Measurements from ENCODE around the gene TLL1. TPM values are rescaled to one million over a fixed set of nuclear protein-coding genes. Genes with fewer than 3 reads are reported as not detected.

Gene TLL1
- total RNA-seq, 4 donors from 2014 or later: 4.2 to 20.4 (median 8.4) TPM

DNA sequence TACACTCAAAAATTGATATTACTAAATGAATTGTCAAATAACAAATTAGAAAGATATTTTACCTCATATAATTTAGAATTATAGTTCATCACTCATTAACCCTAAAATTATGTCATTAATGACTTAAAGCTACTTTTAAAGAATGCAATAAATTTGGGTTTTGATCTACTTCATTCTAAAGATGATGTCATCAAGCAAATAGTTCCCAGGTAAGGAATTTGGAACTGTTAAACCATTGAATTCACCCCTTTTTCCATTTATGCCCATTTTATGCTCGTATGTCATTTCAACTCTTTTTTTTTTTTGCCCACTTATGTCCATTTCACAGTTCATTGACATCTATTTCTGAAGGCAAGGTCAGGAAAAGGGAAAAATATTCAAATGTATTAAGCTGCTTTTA, 135.5 kb downstream of the TLL1 start:
- Histone ChIP-seq H3K9me3 (no peaks in the 10 kb centered on the region), H3K4me1 (no peaks in the 10 kb centered on the region), H3K27ac (no peak overlapping the region), H3K27me3 (no peaks in the 10 kb centered on the region), H3K36me3 (no peaks in the 10 kb centered on the region), H3K4me3 (no peak overlapping the region)
- WGBS, 2 donors: 79 to 80% methylated on average over 1 of the region's 1 CpG
- TF ChIP-seq POLR2A (IDR thresholded peaks at IDR 0.05) (no peak), EP300 (IDR thresholded peaks at IDR 0.05) (no peak)
- TF ChIP-seq, protein P1, sequence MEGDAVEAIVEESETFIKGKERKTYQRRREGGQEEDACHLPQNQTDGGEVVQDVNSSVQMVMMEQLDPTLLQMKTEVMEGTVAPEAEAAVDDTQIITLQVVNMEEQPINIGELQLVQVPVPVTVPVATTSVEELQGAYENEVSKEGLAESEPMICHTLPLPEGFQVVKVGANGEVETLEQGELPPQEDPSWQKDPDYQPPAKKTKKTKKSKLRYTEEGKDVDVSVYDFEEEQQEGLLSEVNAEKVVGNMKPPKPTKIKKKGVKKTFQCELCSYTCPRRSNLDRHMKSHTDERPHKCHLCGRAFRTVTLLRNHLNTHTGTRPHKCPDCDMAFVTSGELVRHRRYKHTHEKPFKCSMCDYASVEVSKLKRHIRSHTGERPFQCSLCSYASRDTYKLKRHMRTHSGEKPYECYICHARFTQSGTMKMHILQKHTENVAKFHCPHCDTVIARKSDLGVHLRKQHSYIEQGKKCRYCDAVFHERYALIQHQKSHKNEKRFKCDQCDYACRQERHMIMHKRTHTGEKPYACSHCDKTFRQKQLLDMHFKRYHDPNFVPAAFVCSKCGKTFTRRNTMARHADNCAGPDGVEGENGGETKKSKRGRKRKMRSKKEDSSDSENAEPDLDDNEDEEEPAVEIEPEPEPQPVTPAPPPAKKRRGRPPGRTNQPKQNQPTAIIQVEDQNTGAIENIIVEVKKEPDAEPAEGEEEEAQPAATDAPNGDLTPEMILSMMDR (IDR thresholded peaks at IDR 0.05): no peak
- DNase-seq (ENCODE audit: low spot score in 2 of 2): no peak

DNA sequence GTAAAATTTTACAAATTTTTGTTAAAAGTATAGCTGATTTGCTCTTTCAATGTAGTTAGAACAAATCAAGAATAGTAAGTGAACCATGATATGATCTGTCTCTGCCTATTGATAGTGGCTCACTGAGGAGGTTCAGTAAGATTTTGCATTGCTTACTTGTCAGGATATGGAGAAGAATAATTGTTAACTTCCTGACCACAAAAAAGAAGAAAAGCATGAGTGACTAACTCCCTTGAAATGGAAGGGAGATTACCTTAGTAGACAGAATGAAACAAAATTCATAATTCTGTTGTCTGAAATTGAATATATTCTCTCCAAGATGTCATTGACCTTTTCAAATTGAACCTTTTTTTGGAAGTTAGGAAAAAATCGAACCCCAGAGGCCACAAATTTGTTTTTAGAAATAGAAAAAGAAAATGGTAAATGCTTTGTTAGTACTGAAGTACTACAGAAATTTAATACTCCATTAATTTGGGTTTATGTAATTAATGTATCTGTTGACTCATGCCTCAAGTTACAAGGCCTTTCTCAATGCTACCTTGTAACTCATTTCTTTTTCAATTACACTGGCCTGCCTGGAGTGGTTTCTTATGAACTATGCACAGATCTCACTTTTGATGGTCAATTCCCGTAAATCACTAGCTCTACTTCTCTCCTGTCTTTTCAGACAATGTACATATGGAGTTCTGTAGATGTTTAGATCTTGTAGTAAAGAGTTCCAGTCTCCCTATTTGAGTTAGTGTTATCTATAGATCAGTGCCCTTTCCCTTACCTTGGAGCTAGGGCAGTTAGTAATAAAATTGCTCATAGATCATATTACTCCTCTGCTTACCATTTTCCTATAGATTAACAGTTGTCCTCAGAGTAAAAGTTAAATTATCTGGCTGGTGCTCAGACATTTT, 139.3 kb downstream of the TLL1 start:
- no peaks in the 10 kb centered on the region for H3K36me3 ChIP-seq
- no peak for DNase-seq (ENCODE audit: low spot score in 2 of 2)
- no peaks in the 10 kb centered on the region for H3K9me3 ChIP-seq
- H3K27me3 ChIP-seq: no peaks in the 10 kb centered on the region
- H3K4me1 ChIP-seq: no peaks in the 10 kb centered on the region
- H3K27ac ChIP-seq: no peak overlapping the region
- 73 to 76% methylated on average over 2 of the region's 2 CpGs for WGBS, 2 donors
- TF ChIP-seq POLR2A (IDR thresholded peaks at IDR 0.05) (no peak), EP300 (IDR thresholded peaks at IDR 0.05) (no peak)
- TF ChIP-seq, protein P1 (IDR thresholded peaks at IDR 0.05): no peak
- H3K4me3 ChIP-seq: no peak overlapping the region

DNA sequence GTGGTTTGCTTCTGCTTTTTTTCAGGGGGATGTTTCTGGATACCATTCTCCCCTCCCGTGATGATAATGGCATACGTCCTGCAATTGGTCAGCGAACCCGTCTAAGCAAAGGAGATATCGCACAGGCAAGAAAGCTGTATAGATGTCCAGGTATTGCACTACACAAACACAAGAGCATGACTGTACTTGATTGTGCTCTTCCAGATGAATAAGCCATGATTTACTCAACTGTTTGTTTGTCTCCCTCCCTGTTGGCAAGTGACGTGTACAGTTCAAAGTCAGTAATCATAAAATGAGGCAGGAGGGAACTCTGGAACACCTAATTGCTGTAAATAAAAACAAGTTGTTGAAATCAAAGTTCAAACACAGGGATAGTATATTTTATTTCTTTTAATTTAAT, 141.4 kb downstream of the TLL1 start:
- Histone ChIP-seq H3K27me3 (no peaks in the 10 kb centered on the region), H3K9me3 (no peaks in the 10 kb centered on the region), H3K27ac (no peak overlapping the region), H3K4me1 (no peaks in the 10 kb centered on the region), H3K36me3 (no peaks in the 10 kb centered on the region), H3K4me3 (no peak overlapping the region)
- 94 to 95% methylated on average over 6 of the region's 6 CpGs for WGBS, 2 donors
- no peak for TF ChIP-seq POLR2A (IDR thresholded peaks at IDR 0.05)
- no peak for TF ChIP-seq EP300 (IDR thresholded peaks at IDR 0.05)
- TF ChIP-seq, protein P1 (IDR thresholded peaks at IDR 0.05): no peak
- no peak for DNase-seq (ENCODE audit: low spot score in 2 of 2)

DNA sequence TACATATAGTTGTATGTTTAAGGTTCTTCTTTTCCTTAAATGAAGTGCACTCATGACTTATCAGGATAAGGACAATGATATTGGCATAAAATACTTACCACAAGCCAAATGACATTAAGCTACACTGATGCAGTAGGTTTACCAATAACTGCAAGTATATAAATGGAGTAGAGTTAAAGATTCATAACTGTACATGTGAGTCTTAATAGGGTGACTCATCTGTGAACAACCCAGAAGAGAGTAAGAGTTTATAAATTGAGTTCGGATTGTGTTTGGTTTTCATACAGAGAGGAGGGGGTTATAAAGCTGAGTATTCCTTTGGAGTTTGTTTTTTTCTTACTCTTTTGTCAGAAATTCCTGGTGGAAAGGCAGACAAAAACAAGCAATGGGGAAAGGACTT, 144.8 kb downstream of the TLL1 start:
- H3K9me3 ChIP-seq: no peaks in the 10 kb centered on the region
- H3K27ac ChIP-seq: no peak overlapping the region
- H3K4me3 ChIP-seq: no peak overlapping the region
- no peaks in the 10 kb centered on the region for H3K27me3 ChIP-seq
- no peaks in the 10 kb centered on the region for H3K36me3 ChIP-seq
- WGBS, 2 donors: 76 to 77% methylated on average over 1 of the region's 1 CpG
- no peak for DNase-seq (ENCODE audit: low spot score in 2 of 2)
- TF ChIP-seq POLR2A (IDR thresholded peaks at IDR 0.05): no peak
- TF ChIP-seq, protein P1 (IDR thresholded peaks at IDR 0.05): no peak
- TF ChIP-seq EP300 (IDR thresholded peaks at IDR 0.05): no peak
- no peaks in the 10 kb centered on the region for H3K4me1 ChIP-seq

DNA sequence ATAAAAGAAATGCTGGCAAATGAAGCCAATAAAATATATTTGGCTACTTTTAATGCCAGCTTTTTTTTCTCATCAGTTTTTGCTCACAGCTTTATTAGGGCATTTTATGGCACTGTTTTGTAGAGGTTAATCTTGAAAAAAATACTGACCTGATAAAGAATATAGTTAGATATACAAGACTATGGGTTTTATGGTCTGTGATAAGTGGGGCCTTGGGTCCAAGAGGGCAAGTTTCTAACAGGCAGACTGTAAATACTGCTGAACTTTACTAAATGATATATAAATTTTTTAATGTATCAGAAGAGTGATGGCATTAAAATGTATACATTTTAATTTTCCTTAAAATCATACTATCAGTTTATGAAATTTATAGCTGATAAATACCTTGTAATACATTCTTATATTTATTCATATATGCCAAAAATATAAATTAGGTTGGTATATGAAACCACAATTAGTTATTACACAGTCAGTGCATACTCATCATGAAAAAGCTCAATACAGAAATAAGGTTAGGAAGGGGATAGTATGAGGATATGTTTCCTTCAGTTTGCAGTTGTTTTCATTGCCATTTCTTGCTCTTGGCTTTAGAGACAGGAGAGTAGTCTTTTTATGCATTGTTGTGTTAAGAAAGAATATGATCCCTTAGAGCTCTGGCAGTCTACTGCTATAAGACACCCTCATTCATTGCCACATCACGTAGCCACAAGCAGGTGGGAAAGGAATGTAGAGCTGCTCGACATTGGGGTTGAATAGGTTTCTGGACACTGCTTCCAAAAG, 146.6 kb downstream of the TLL1 start:
- 83 to 85% methylated on average over 2 of the region's 2 CpGs for WGBS, 2 donors
- H3K36me3 ChIP-seq: no peaks in the 10 kb centered on the region
- TF ChIP-seq POLR2A (IDR thresholded peaks at IDR 0.05) (no peak), EP300 (IDR thresholded peaks at IDR 0.05) (no peak)
- TF ChIP-seq, protein P1 (IDR thresholded peaks at IDR 0.05): no peak
- no peak overlapping the region for H3K27ac ChIP-seq
- H3K4me3 ChIP-seq: no peak overlapping the region
- no peaks in the 10 kb centered on the region for H3K4me1 ChIP-seq
- DNase-seq (ENCODE audit: low spot score in 2 of 2): no peak
- H3K27me3 ChIP-seq: no peaks in the 10 kb centered on the region
- no peaks in the 10 kb centered on the region for H3K9me3 ChIP-seq
